ENCODE data around the gene HEY2. TPM values are rescaled to one million over a fixed set of nuclear protein-coding genes. Genes with fewer than 3 reads are reported as not detected.

HEY2 gene
- total and polyA plus RNA-seq, 2 of the 8 experiments (the other 6 are each of a cell fraction or from before 2014, with no cell fraction given), result 9.1 to 16.2 TPM

DNA sequence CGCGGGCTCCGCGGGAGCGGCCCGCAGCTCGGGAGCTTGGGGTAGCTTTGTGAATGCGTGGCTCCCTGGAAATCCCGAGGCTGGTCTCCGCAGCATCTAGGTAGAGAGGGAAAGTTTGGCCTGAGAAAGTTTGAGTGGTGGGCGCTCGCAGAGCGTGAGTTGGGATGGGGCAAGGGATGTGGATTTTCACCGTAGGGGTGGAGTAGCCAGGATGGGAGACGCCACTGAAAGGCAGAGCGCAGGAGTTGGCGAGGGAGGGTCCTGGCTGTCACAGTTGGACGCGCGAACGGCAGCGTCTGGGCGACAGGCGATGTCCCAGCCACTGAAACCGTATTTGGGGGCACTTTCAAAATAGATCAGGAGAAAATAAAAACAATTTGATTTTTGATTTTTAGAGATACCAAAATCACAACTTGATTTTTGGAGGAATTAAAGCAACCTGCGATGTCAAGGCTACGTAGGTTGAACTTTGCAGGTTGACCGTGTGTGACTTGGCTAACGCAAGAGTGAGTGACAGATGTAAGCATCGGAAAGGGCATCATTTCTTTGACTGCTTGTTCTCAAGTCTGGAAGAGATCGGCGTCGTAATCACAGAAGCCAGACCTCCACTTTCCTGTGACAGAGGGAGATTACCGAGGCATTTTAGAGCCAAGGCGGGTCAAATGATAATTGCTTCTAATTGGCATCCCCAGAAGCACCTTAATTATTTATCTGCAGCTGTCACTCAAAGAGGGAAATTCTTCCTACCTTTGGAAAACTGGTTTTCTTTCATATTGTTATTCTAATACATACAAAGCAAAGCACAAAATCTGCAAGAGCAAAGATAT, 646 bp downstream of the HEY2 start:
- H2AK5ac ChIP-seq (ENCODE audit: low read depth, low read length), result no peak overlapping the region; the same call in 1 of the 2 replicates
- H3K56ac ChIP-seq (replicated peaks; ENCODE audit: insufficient read length, low read depth, low read length), result peak overlapping the region; percentile 20
- H4K91ac ChIP-seq (replicated peaks; ENCODE audit: insufficient read length, low read length), result peak overlapping the region; percentile 23
- FAIRE-seq (no peak), DNase-seq (ENCODE audit: low read depth in 1 of 2, low spot score in 2 of 2) (no peak)
- no peak overlapping the region for H4K5ac ChIP-seq (ENCODE audit: insufficient read length, low read depth, low read length)
- peaks cover 0 to 25% (median 16%) of the 10 kb centered on the region in 4 experiments; a peak in 6 of 7 replicates for H3K27me3 ChIP-seq (replicated peaks in 1 of 4; ENCODE audit: control insufficient read depth in 3 of 4, extremely low read depth in 1 of 4, insufficient read depth in 3 of 4, low read length in 3 of 4)
- H3K9me3 ChIP-seq (ENCODE audit: insufficient read depth in 2 of 2, low read depth in 1 of 2, low read length in 1 of 2), result no peaks in the 10 kb centered on the region
- peak overlapping the region; percentile 49; the same call in 1 of the 2 replicates for H3K18ac ChIP-seq (ENCODE audit: extremely low read depth, low read length)
- no peak overlapping the region; the same call in 1 of the 2 replicates for H4K8ac ChIP-seq (ENCODE audit: extremely low read depth, insufficient read depth, low read length)
- H4K20me1 ChIP-seq (replicated peaks in 1 of 2; ENCODE audit: control insufficient read depth in 1 of 2, insufficient read depth in 2 of 2, low read length in 2 of 2), result peaks cover 2 to 5% of the 10 kb centered on the region in 2 experiments
- peak overlapping the region; percentile 72 to 77 (median 76) for H3K4me3 ChIP-seq (ENCODE audit: extremely low read depth in 1 of 4, insufficient read depth in 2 of 4, low read depth in 3 of 4, low read length in 4 of 4)
- CTCF ChIA-PET (ENCODE audit: partially characterized antibody), result interaction anchor here (0.6 to 2.2 kb wide), 8 partner anchors 9 to 768 kb away, joined by 3 to 7 read pairs (median 4); no protein-coding TSS in a partner anchor
- 0 out of 2 replicates have a peak overlapping the region, but pooled peaks have one; percentile 53 for H2BK12ac ChIP-seq (ENCODE audit: low read depth, low read length)
- no peak overlapping the region for H3K27ac ChIP-seq (ENCODE audit: low read depth, low read length)
- no peak overlapping the region for H3K14ac ChIP-seq (ENCODE audit: insufficient read length)
- H3K4me2 ChIP-seq (ENCODE audit: insufficient read depth in 1 of 2, low read depth in 2 of 2, low read length in 2 of 2), result peak overlapping the region; percentile 96 to 99
- peaks cover 0 to 22% of the 10 kb centered on the region in 2 experiments; a peak in 3 of 4 replicates for H3K79me2 ChIP-seq (ENCODE audit: control insufficient read depth in 1 of 2, insufficient read depth in 2 of 2, low read length in 2 of 2)
- H2BK15ac ChIP-seq (ENCODE audit: low read length), result no peak overlapping the region
- H2BK20ac ChIP-seq (ENCODE audit: low read length), result no peak overlapping the region; the same call in 1 of the 2 replicates
- H3K4ac ChIP-seq (replicated peaks; ENCODE audit: insufficient read length, low read depth, low read length), result peak overlapping the region; percentile 53
- H3K79me1 ChIP-seq (ENCODE audit: low read depth, low read length), result peaks cover 4% of the 10 kb centered on the region; the same call in 1 of the 2 replicates
- peaks cover 0 to 6% (median 2%) of the 10 kb centered on the region in 4 experiments; a peak in 3 of 8 replicates for H3K36me3 ChIP-seq (ENCODE audit: control insufficient read depth in 2 of 4, insufficient read depth in 4 of 4, low read length in 3 of 4)
- peak overlapping the region; percentile 29; the same call in 1 of the 2 replicates for H2BK5ac ChIP-seq (ENCODE audit: low read depth, low read length)
- H3K9ac ChIP-seq (replicated peaks in 1 of 4; ENCODE audit: extremely low read depth in 1 of 4, low read depth in 3 of 4, low read length in 3 of 4), result peak overlapping the region in 2 of 4 experiments; percentile 10 to 35; a peak in 2 of 7 replicates
- H3K23me2 ChIP-seq (ENCODE audit: low read depth, low read length), result peaks cover 27% of the 10 kb centered on the region
- peak overlapping the region; percentile 66 for H2BK120ac ChIP-seq (replicated peaks; ENCODE audit: low read depth, low read length)
- POLR2A ChIA-PET (ENCODE audit: partially characterized antibody), result interaction anchor here (0.8 to 2.2 kb wide), 6 partner anchors 9 to 71 kb away, joined by 3 to 6 read pairs (median 4); no protein-coding TSS in a partner anchor
- H3K4me1 ChIP-seq (replicated peaks in 1 of 4; ENCODE audit: control insufficient read depth in 3 of 4, insufficient read depth in 4 of 4, low read length in 3 of 4), result peaks cover 0 to 17% (median 8%) of the 10 kb centered on the region in 4 experiments; a peak in 4 of 7 replicates
- H2AFZ ChIP-seq (ENCODE audit: low read length), result peak overlapping the region; percentile 70; the same call in 1 of the 2 replicates
- no peak overlapping the region for H3K23ac ChIP-seq (ENCODE audit: insufficient read length)
- 3% methylated on average over 35 of the region's 35 CpGs; no CpG with 5 or more reads in 1 of the 2 experiments for WGBS, 2 experiments (ENCODE audit: extremely low coverage in 1 of 2, insufficient coverage in 1 of 2, insufficient read length in 1 of 2, insufficient replicate concordance in 2 of 2, low coverage in 1 of 2, low lambda C conversion rate in 2 of 2, missing lambda C conversion rate in 1 of 2)

All from H1 (cell line).